H1 (cell line): ENCODE results near the gene MAGI2. TPM values are rescaled to one million over a fixed set of nuclear protein-coding genes. Genes with fewer than 3 reads are reported as not detected.

Experiments used
- CTCF ChIA-PET: fragments of 300-600 bp; sonication (Branson Sonifier 250); formaldehyde crosslinking; loops from one replicate; lab custom pipeline; 2021; ENCODE audit not compliant: partially characterized antibody; lab: Charles Lee
- POLR2A ChIA-PET: fragments of 300-600 bp; sonication (Branson Sonifier 250); formaldehyde crosslinking; loops from one replicate; lab custom pipeline; 2021; ENCODE audit warnings: inconsistent platforms; ENCODE audit not compliant: partially characterized antibody; lab: Charles Lee
- DNase-seq, 2 experiments: peaks; one replicate each; pipeline versions ENCODE4 v3.0.0 to v3.0.0-alpha.2; 2010 to 2022; ENCODE audit warnings: low spot score in 2 of 2, low read depth in 1 of 2, mixed read lengths in 1 of 2
- FAIRE-seq: peaks from 2 replicates; lab custom pipeline; 2011; peaks lifted over from hg19 to GRCh38; lab: Jason Lieb, UNC
- H2AFZ ChIP-seq: 2 replicates; pipeline ENCODE4 v1.8.1; 2012; ENCODE audit warnings: low read length, inconsistent platforms
- H2AK5ac ChIP-seq: 2 replicates; pipeline ENCODE4 v1.6.1; 2013; ENCODE audit warnings: low read depth, low read length
- H2BK120ac ChIP-seq: replicated peaks from 2 replicates; pipeline ENCODE3; 2013; ENCODE audit warnings: low read depth, low read length, inconsistent platforms
- H2BK12ac ChIP-seq: 2 replicates; pipeline ENCODE4 v1.6.1; 2013; ENCODE audit warnings: low read depth, low read length
- H2BK15ac ChIP-seq: 2 replicates; pipeline ENCODE4 v1.6.1; 2013; ENCODE audit warnings: low read length
- H2BK20ac ChIP-seq: 2 replicates; pipeline ENCODE4 v1.6.1; 2013; ENCODE audit warnings: low read length
- H2BK5ac ChIP-seq: 2 replicates; pipeline ENCODE4 v1.6.1; 2013; ENCODE audit warnings: low read depth, low read length
- H3K14ac ChIP-seq: 2 replicates; pipeline ENCODE4 v1.6.1; 2013; ENCODE audit warnings: inconsistent platforms; ENCODE audit not compliant: insufficient read length
- H3K18ac ChIP-seq: 2 replicates; pipeline ENCODE4 v1.6.1; 2013; ENCODE audit warnings: low read length; ENCODE audit errors: extremely low read depth
- H3K23ac ChIP-seq: 2 replicates; pipeline ENCODE4 v1.6.1; 2013; ENCODE audit warnings: inconsistent platforms; ENCODE audit not compliant: insufficient read length
- H3K23me2 ChIP-seq: 2 replicates; pipeline ENCODE4 v1.6.1; 2013; ENCODE audit warnings: low read depth, low read length
- H3K27ac ChIP-seq: 2 replicates; pipeline ENCODE4 v1.6.1; 2011; ENCODE audit warnings: low read depth, low read length, inconsistent platforms
- H3K27me3 ChIP-seq, 4 experiments: replicated peaks in 1 of 4; 1 replicate in 1 of 4; 2 replicates in 3 of 4; pipeline versions ENCODE4 v1.6.1 to v1.8.1; 2011 to 2013; ENCODE audit warnings: low read length in 3 of 4, mild to moderate bottlenecking in 3 of 4, inconsistent platforms in 2 of 4, mixed read lengths in 2 of 4, moderate library complexity in 1 of 4; ENCODE audit not compliant: control insufficient read depth in 3 of 4, insufficient read depth in 3 of 4; ENCODE audit errors: extremely low read depth in 1 of 4
- H3K36me3 ChIP-seq, 4 experiments: 2 replicates each; pipeline versions ENCODE4 v1.6.1 to v1.8.1; 2011 to 2013; ENCODE audit warnings: mild to moderate bottlenecking in 4 of 4, low read length in 3 of 4, moderate library complexity in 2 of 4, control low read depth in 1 of 4, inconsistent platforms in 1 of 4; ENCODE audit not compliant: insufficient read depth in 4 of 4, control insufficient read depth in 2 of 4
- H3K4ac ChIP-seq: replicated peaks from 2 replicates; pipeline ENCODE3; 2013; ENCODE audit warnings: low read length, low read depth, mixed read lengths, inconsistent platforms; ENCODE audit not compliant: insufficient read length
- H3K4me1 ChIP-seq, 4 experiments: replicated peaks in 1 of 4; 1 replicate in 1 of 4; 2 replicates in 3 of 4; pipeline versions ENCODE4 v1.6.1 to v1.8.1; 2011 to 2013; ENCODE audit warnings: low read length in 3 of 4, inconsistent platforms in 2 of 4, mixed read lengths in 1 of 4; ENCODE audit not compliant: insufficient read depth in 4 of 4, control insufficient read depth in 3 of 4
- H3K4me2 ChIP-seq, 2 experiments: 2 replicates each; pipeline versions ENCODE4 v1.6.1 to v1.8.1; 2011 to 2013; ENCODE audit warnings: low read depth in 2 of 2, low read length in 2 of 2, control low read depth in 1 of 2, inconsistent platforms in 1 of 2, mild to moderate bottlenecking in 1 of 2; ENCODE audit not compliant: insufficient read depth in 1 of 2
- H3K4me3 ChIP-seq, 4 experiments: fragments of 200-600, 300-600 bp in 1 of 4; sonication (generic), shearing (Covaris generic), sonication (Bioruptor Twin) in 1 of 4; 2 replicates each; pipeline versions ENCODE4 v1.5.1 to v1.8.1; 2011 to 2016; ENCODE audit warnings: low read length in 4 of 4, low read depth in 3 of 4, control low read depth in 2 of 4, inconsistent platforms in 2 of 4, mild to moderate bottlenecking in 2 of 4, mixed read lengths in 1 of 4, moderate library complexity in 1 of 4; ENCODE audit not compliant: insufficient read depth in 2 of 4; ENCODE audit errors: extremely low read depth in 1 of 4
- H3K56ac ChIP-seq: replicated peaks from 2 replicates; pipeline ENCODE3; 2013; ENCODE audit warnings: low read depth, mild to moderate bottlenecking, mixed read lengths, low read length, inconsistent platforms; ENCODE audit not compliant: insufficient read length
- H3K79me1 ChIP-seq: 2 replicates; pipeline ENCODE4 v1.6.1; 2013; ENCODE audit warnings: low read depth, low read length, control low read depth
- H3K79me2 ChIP-seq, 2 experiments: 2 replicates each; pipeline versions ENCODE4 v1.6.1 to v1.8.1; 2012 to 2013; ENCODE audit warnings: low read length in 2 of 2, mild to moderate bottlenecking in 2 of 2, inconsistent platforms in 1 of 2; ENCODE audit not compliant: insufficient read depth in 2 of 2, control insufficient read depth in 1 of 2
- H3K9ac ChIP-seq, 4 experiments: replicated peaks in 1 of 4; 1 replicate in 1 of 4; 2 replicates in 3 of 4; pipeline versions ENCODE4 v1.6.1 to v1.8.1; 2011 to 2013; ENCODE audit warnings: low read depth in 3 of 4, low read length in 3 of 4, control low read depth in 2 of 4, mild to moderate bottlenecking in 2 of 4, moderate library complexity in 2 of 4, inconsistent platforms in 1 of 4; ENCODE audit errors: extremely low read depth in 1 of 4
- H3K9me3 ChIP-seq, 2 experiments: 2 replicates each; pipeline versions ENCODE4 v1.6.1 to v1.8.1; 2012 to 2013; ENCODE audit warnings: mild to moderate bottlenecking in 2 of 2, moderate library complexity in 2 of 2, control low read depth in 1 of 2, inconsistent platforms in 1 of 2, low read depth in 1 of 2, low read length in 1 of 2, mixed read lengths in 1 of 2; ENCODE audit not compliant: insufficient read depth in 2 of 2
- H4K20me1 ChIP-seq, 2 experiments: replicated peaks in 1 of 2; 2 replicates each; pipeline versions ENCODE3 to v1.8.1; 2011 to 2013; ENCODE audit warnings: inconsistent platforms in 2 of 2, low read length in 2 of 2, mild to moderate bottlenecking in 1 of 2; ENCODE audit not compliant: insufficient read depth in 2 of 2, control insufficient read depth in 1 of 2
- H4K5ac ChIP-seq: 2 replicates; pipeline ENCODE4 v1.6.1; 2013; ENCODE audit warnings: low read length, low read depth, mixed read lengths, inconsistent platforms; ENCODE audit not compliant: insufficient read length
- H4K8ac ChIP-seq: 2 replicates; pipeline ENCODE4 v1.8.0; 2013; ENCODE audit warnings: mild to moderate bottlenecking, moderate library complexity, low read length, inconsistent platforms; ENCODE audit not compliant: insufficient read depth; ENCODE audit errors: extremely low read depth
- H4K91ac ChIP-seq: replicated peaks from 2 replicates; pipeline ENCODE3; 2013; ENCODE audit warnings: low read length, mixed read lengths, inconsistent platforms; ENCODE audit not compliant: insufficient read length
- BRCA1 ChIP-seq: IDR thresholded peaks from 2 replicates; pipeline ENCODE4 v1.6.1; 2012; ENCODE audit warnings: low read depth, low read length, improper control_type of control experiment
- CHD2 ChIP-seq: IDR thresholded peaks from 2 replicates; pipeline ENCODE4 v1.6.1; 2012; ENCODE audit warnings: low read length, improper control_type of control experiment
- EP300 ChIP-seq, 2 experiments: IDR thresholded peaks; 1 replicate in 1 of 2; 2 replicates in 1 of 2; pipeline ENCODE4 v1.6.1; 2011 to 2012; ENCODE audit warnings: low read depth in 2 of 2, low read length in 2 of 2, mild to moderate bottlenecking in 2 of 2, borderline replicate concordance in 1 of 2, inconsistent platforms in 1 of 2, moderate library complexity in 1 of 2
- GTF2F1 ChIP-seq: IDR thresholded peaks from 2 replicates; pipeline ENCODE4 v1.6.1; 2012; ENCODE audit warnings: low read depth, low read length, improper control_type of control experiment, borderline replicate concordance
- KDM1A ChIP-seq: fragments of 200-600, 300-600 bp; sonication (generic); IDR thresholded peaks from 2 replicates; pipeline ENCODE4 v1.7.1; 2016; ENCODE audit warnings: mild to moderate bottlenecking, low read length, borderline replicate concordance
- POLR2AphosphoS5 ChIP-seq: IDR thresholded peaks from 2 replicates; pipeline ENCODE4 v1.6.1; 2011; ENCODE audit warnings: low read depth, low read length
- RBBP5 ChIP-seq: IDR thresholded peaks from 2 replicates; pipeline ENCODE4 v1.7.1; 2012; ENCODE audit warnings: low read depth, mild to moderate bottlenecking, inconsistent platforms, low read length, moderate library complexity, borderline replicate concordance
- SIN3A ChIP-seq, 2 experiments: IDR thresholded peaks in 1 of 2; conservative IDR thresholded peaks in 1 of 2; 2 replicates each; pipeline ENCODE4 v1.6.1; 2011 to 2012; ENCODE audit warnings: low read length in 2 of 2, improper control_type of control experiment in 1 of 2, low read depth in 1 of 2, mild to moderate bottlenecking in 1 of 2
- SP2 ChIP-seq: IDR thresholded peaks from 2 replicates; pipeline ENCODE4 v1.6.1; 2012; ENCODE audit warnings: mild to moderate bottlenecking, low read length, inconsistent platforms
- SP4 ChIP-seq: IDR thresholded peaks from 2 replicates; pipeline ENCODE4 v1.6.1; 2012; ENCODE audit warnings: low read length, inconsistent platforms
- TBP ChIP-seq: IDR thresholded peaks from 2 replicates; pipeline ENCODE4 v1.6.1; 2011; ENCODE audit warnings: low read depth, low read length, improper control_type of control experiment
- TCF12 ChIP-seq: IDR thresholded peaks from 2 replicates; pipeline ENCODE4 v1.6.1; 2011; ENCODE audit warnings: low read depth, mild to moderate bottlenecking, low read length
- polyA plus RNA-seq, 7 experiments: library from polyadenylated mRNA; depleted of rRNA in 3 of 7; stranded (reverse) in 5 of 7; unstranded in 2 of 7; fragments of >200 nt in 5 of 7; fragments of 200-250 nt in 2 of 7; gene quantifications; 1 replicate in 5 of 7; 2 replicates in 1 of 7; 4 replicates in 1 of 7; pipeline versions ENCODE4 v1.2.1 to v1.2.3, GENCODE V29; 2011 to 2013; ENCODE audit warnings: missing spikeins in 2 of 7, mixed read lengths in 2 of 7
- total RNA-seq: library from RNA; stranded (reverse); fragmentation: NEBNext Ultra II Directional; extraction: Animal tissue kit (Norgen Biotek cat#: 25700); gene quantifications from 2 replicates; pipeline ENCODE4 v1.2.1, GENCODE V29; 2021
- TF ChIP-seq, protein P1 (sequence below): IDR thresholded peaks from 2 replicates; pipeline ENCODE4 v1.6.1; 2011; ENCODE audit warnings: low read depth, mild to moderate bottlenecking, low read length; ENCODE audit not compliant: insufficient read depth

The MAGI2 gene
- total and polyA plus RNA-seq, 2 of the 8 experiments (the other 6 are each of a cell fraction or from before 2014, with no cell fraction given), result 6.0 to 27.3 TPM

GRCh38 chr7:78702770-78703169 lies 750.7 kb downstream of the MAGI2 start:
- no peaks in the 10 kb centered on the region for H4K20me1 ChIP-seq
- peaks cover 2% of the 10 kb centered on the region; the same call in 1 of the 2 replicates for H3K79me1 ChIP-seq
- no peak for FAIRE-seq
- no peak overlapping the region for H3K56ac ChIP-seq
- no peak overlapping the region for H3K9ac ChIP-seq
- H2AFZ ChIP-seq, result no peak overlapping the region
- H2BK15ac ChIP-seq, result no peak overlapping the region
- H3K14ac ChIP-seq, result no peak overlapping the region
- H2BK5ac ChIP-seq, result no peak overlapping the region
- H2BK12ac ChIP-seq, result no peak overlapping the region
- TF ChIP-seq POLR2AphosphoS5 (no peak), BRCA1 (no peak), SP4 (no peak), SIN3A (conservative IDR thresholded peaks at IDR 0.05 in 1 of 2, IDR thresholded peaks at IDR 0.05 in 1 of 2; ENCODE audit: low read depth in 1 of 2, low read length in 2 of 2) (no peak), CHD2 (no peak), KDM1A (no peak), TBP (no peak), TCF12 (no peak), EP300 (IDR thresholded peaks at IDR 0.05; ENCODE audit: borderline replicate concordance in 1 of 2, low read depth in 2 of 2, low read length in 2 of 2) (no peak), SP2 (no peak), RBBP5 (no peak), GTF2F1 (no peak)
- TF ChIP-seq, protein P1, sequence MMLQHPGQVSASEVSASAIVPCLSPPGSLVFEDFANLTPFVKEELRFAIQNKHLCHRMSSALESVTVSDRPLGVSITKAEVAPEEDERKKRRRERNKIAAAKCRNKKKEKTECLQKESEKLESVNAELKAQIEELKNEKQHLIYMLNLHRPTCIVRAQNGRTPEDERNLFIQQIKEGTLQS, result no peak
- no peaks in the 10 kb centered on the region for H3K23me2 ChIP-seq
- no peaks in the 10 kb centered on the region for H3K27me3 ChIP-seq
- H3K4me1 ChIP-seq, result no peaks in the 10 kb centered on the region; a peak in 1 of 7 replicates
- no peak overlapping the region for H2BK20ac ChIP-seq
- H3K23ac ChIP-seq, result no peak overlapping the region
- no peak overlapping the region for H4K91ac ChIP-seq
- no peak overlapping the region for H2AK5ac ChIP-seq
- no peak overlapping the region for H3K27ac ChIP-seq
- DNase-seq, result no peak
- ChIA-PET POLR2A (no interaction called here), CTCF (interaction anchor here (0.7 to 1.1 kb wide), 3 partner anchors 12 to 223 kb away, joined by 3 to 4 read pairs (median 3); no protein-coding TSS in a partner anchor)
- H3K79me2 ChIP-seq, result peaks cover 0 to 24% of the 10 kb centered on the region in 2 experiments; a peak in 2 of 4 replicates
- no peaks in the 10 kb centered on the region for H3K9me3 ChIP-seq
- no peak overlapping the region for H4K8ac ChIP-seq
- no peak overlapping the region for H3K4me3 ChIP-seq
- H2BK120ac ChIP-seq, result no peak overlapping the region
- no peaks in the 10 kb centered on the region; a peak in 1 of 8 replicates for H3K36me3 ChIP-seq
- H3K4me2 ChIP-seq, result no peak overlapping the region
- H3K18ac ChIP-seq, result no peak overlapping the region
- H4K5ac ChIP-seq, result no peak overlapping the region
- H3K4ac ChIP-seq, result no peak overlapping the region
